SH-SY5Y (cell line): ENCODE data around the gene CD163L1.

ENCODE experiments used
- GATA2 ChIP-seq: IDR thresholded peaks from 2 replicates; pipeline ENCODE4 v1.6.1; 2011; ENCODE audit warnings: mild to moderate bottlenecking, low read depth, low read length
- GATA3 ChIP-seq: IDR thresholded peaks from 2 replicates; pipeline ENCODE4 v1.6.1; 2011; ENCODE audit warnings: low read depth, mild to moderate bottlenecking, low read length, moderate library complexity

GRCh38 chr12:7362734-7363133 is 81.2 kb downstream of the CD163L1 start:
- TF ChIP-seq GATA2 (no peak), GATA3 (no peak)
